SK-N-MC (cell line): ENCODE results near the gene PQBP1.
"Not testable (repeated sequence)": the region's sequence is repeated elsewhere in the genome, so short reads cannot be mapped to it uniquely, and the experiment has no call there.

Experiments used
- DNase-seq: peaks from one replicate; pipeline ENCODE4 v3.0.0-alpha.2; 2011; ENCODE audit warnings: low read depth, low spot score
- H3K27ac ChIP-seq: fragments of 200-600 bp; sonication (generic); 2 replicates; pipeline ENCODE4 v1.5.1; 2016; ENCODE audit warnings: mixed run types
- H3K36me3 ChIP-seq: fragments of 200-600 bp; sonication (generic); 2 replicates; pipeline ENCODE4 v1.6.1; 2017; ENCODE audit warnings: antibody characterized with exemption, low read length, mixed read lengths; ENCODE audit not compliant: insufficient read depth
- H3K4me3 ChIP-seq: fragments of 200-600 bp; sonication (generic); 2 replicates; pipeline ENCODE4 v1.5.1; 2016
- H3K9ac ChIP-seq: fragments of 200-600 bp; sonication (generic); 2 replicates; pipeline ENCODE4 v1.8.0; 2017; ENCODE audit warnings: mixed run types, mixed read lengths; ENCODE audit not compliant: insufficient read length
- H3K9me3 ChIP-seq: fragments of 200-600 bp; sonication (generic); 2 replicates; pipeline ENCODE4 v1.6.1; 2017; ENCODE audit warnings: low read depth, mild to moderate bottlenecking, antibody characterized with exemption, low read length, moderate library complexity, mixed read lengths
- EZH2 ChIP-seq: fragments of 200-600 bp; sonication (generic); IDR thresholded peaks from one replicate; pipeline ENCODE4 v1.6.1; 2017; ENCODE audit warnings: antibody characterized with exemption
- FOXP2 ChIP-seq: optimal IDR thresholded peaks from 2 replicates; pipeline ENCODE3; 2011; ENCODE audit warnings: mild to moderate bottlenecking, moderate library complexity; ENCODE audit not compliant: insufficient read depth; ENCODE audit errors: extremely low read length, control extremely low read depth
- POLR2AphosphoS5 ChIP-seq: IDR thresholded peaks from 2 replicates; pipeline ENCODE4 v1.6.1; 2012; ENCODE audit warnings: mild to moderate bottlenecking, low read depth, low read length, borderline replicate concordance

The PQBP1 gene

GRCh38 chrX:48897625-48898306 lies at the start of gene PQBP1, which contains the start of gene TIMM17B:
Gene PQBP1 (plus strand): TSS chrX:48897930. CDS start chrX:48898510, 580 bp downstream.
Gene TIMM17B (minus strand): TSS chrX:48897768. CDS start chrX:48897749, 19 bp downstream.
- H3K4me3 ChIP-seq = peak within 1 kb of the TSS; percentile 91
- no peaks in the 10 kb centered on the region for H3K9me3 ChIP-seq
- peak within 1 kb of the TSS; percentile 87 for H3K9ac ChIP-seq
- H3K27ac ChIP-seq = peak within 1 kb of the TSS; percentile 92
- peaks cover 17% of the 10 kb centered on the region; the same call in 1 of the 2 replicates for H3K36me3 ChIP-seq
- peak; percentile 89 for DNase-seq
- TF ChIP-seq POLR2AphosphoS5 (peak; percentile 89), FOXP2 (peak; percentile 28), EZH2 (no peak)

GRCh38 chrX:48848847-48849246 lies 48.9 kb upstream of the PQBP1 start:
- Histone ChIP-seq H3K9me3 (no peaks in the 10 kb centered on the region), H3K4me3 (no peak overlapping the region), H3K27ac (no peak overlapping the region), H3K36me3 (no peaks in the 10 kb centered on the region), H3K9ac (no peak overlapping the region)
- TF ChIP-seq EZH2 (no peak), POLR2AphosphoS5 (no peak), FOXP2 (no peak)
- DNase-seq = no peak

GRCh38 chrX:48852857-48853256 lies 44.9 kb upstream of the PQBP1 start:
- no peak overlapping the region for H3K27ac ChIP-seq
- no peaks in the 10 kb centered on the region for H3K9me3 ChIP-seq
- TF ChIP-seq POLR2AphosphoS5 (no peak), EZH2 (no peak), FOXP2 (no peak)
- DNase-seq = no peak
- no peaks in the 10 kb centered on the region for H3K36me3 ChIP-seq
- no peak overlapping the region for H3K4me3 ChIP-seq
- no peak overlapping the region for H3K9ac ChIP-seq

GRCh38 chrX:48853494-48853893 lies 44.2 kb upstream of the PQBP1 start:
- H3K36me3 ChIP-seq, H3K4me3 ChIP-seq, H3K9me3 ChIP-seq, H3K9ac ChIP-seq, DNase-seq, H3K27ac ChIP-seq: not testable (repeated sequence)

GRCh38 chrX:48854121-48854804 lies 43.5 kb upstream of the PQBP1 start:
- H3K27ac ChIP-seq, H3K4me3 ChIP-seq, H3K36me3 ChIP-seq, DNase-seq, H3K9me3 ChIP-seq, H3K9ac ChIP-seq: not testable (repeated sequence)

- H3K27ac ChIP-seq = no peak overlapping the region
- H3K9me3 ChIP-seq = no peaks in the 10 kb centered on the region
- TF ChIP-seq EZH2 (no peak), POLR2AphosphoS5 (no peak), FOXP2 (no peak)
- DNase-seq = no peak
- H3K36me3 ChIP-seq = no peaks in the 10 kb centered on the region
- H3K9ac ChIP-seq = no peak overlapping the region
- no peak overlapping the region for H3K4me3 ChIP-seq
Observed at GRCh38 chrX:48854898-48855297, 42.8 kb upstream of the PQBP1 start.

GRCh38 chrX:48864210-48864609 lies 33.5 kb upstream of the PQBP1 start:
- Histone ChIP-seq H3K36me3 (no peaks in the 10 kb centered on the region), H3K4me3 (no peak overlapping the region), H3K27ac (no peak overlapping the region), H3K9ac (no peak overlapping the region), H3K9me3 (no peaks in the 10 kb centered on the region)
- TF ChIP-seq FOXP2 (no peak), EZH2 (no peak)
- no peak for DNase-seq

- not testable (repeated sequence) for H3K9ac ChIP-seq, H3K36me3 ChIP-seq, DNase-seq, H3K9me3 ChIP-seq, H3K4me3 ChIP-seq, H3K27ac ChIP-seq
Observed at GRCh38 chrX:48872017-48872416, 25.7 kb upstream of the PQBP1 start.

GRCh38 chrX:48876944-48877343 lies 20.8 kb upstream of the PQBP1 start:
- DNase-seq, H3K4me3 ChIP-seq, H3K36me3 ChIP-seq, H3K9ac ChIP-seq, H3K27ac ChIP-seq, H3K9me3 ChIP-seq: not testable (repeated sequence)
